HCT116 (cell line): ENCODE data around the gene MAB21L3. TPM values are rescaled to one million over a fixed set of nuclear protein-coding genes. Genes with fewer than 3 reads are reported as not detected.

Experiments used
- ATAC-seq: fragments of 200-7000 bp; cut with Tn5 transposase; 2 replicates; pipeline ENCODE4 v1.9.1; 2020; ENCODE audit warnings: mild to moderate bottlenecking, moderate library complexity
- BruUV-seq: library from RNA; stranded (reverse); fragments of 400-500 nt; replicated peaks from 2 replicates; lab custom pipeline; 2021; lab: Mats Ljungman, UMichigan
- CTCF ChIA-PET: fragments of 300-600 bp; sonication (Branson Sonifier 250); formaldehyde crosslinking; loops from one replicate; lab custom pipeline; 2021; ENCODE audit warnings: antibody characterized with exemption; lab: Charles Lee
- POLR2A ChIA-PET: fragments of 300-600, 350-600 bp; sonication (Branson Sonifier 250); formaldehyde crosslinking; loops from one replicate; lab custom pipeline; 2021; ENCODE audit warnings: antibody characterized with exemption; lab: Charles Lee
- RAD21 ChIA-PET, 2 experiments: fragments of 300-600 bp; sonication (Branson Sonifier 250); formaldehyde crosslinking; loops; one replicate each; lab custom pipeline; 2023; ENCODE audit warnings: low total read pairs in 2 of 2; ENCODE audit not compliant: uncharacterized antibody in 2 of 2, unreplicated experiment in 2 of 2, low non-redundant PET in 1 of 2; lab: Charles Lee
- DNase-seq: peaks from one replicate; pipeline ENCODE4 v3.0.0-alpha.2; 2010; ENCODE audit warnings: low read depth, low spot score
- H2AFZ ChIP-seq: fragments of 200-600 bp; shearing (Covaris generic), sonication (generic); 2 replicates; pipeline ENCODE4 v1.6.1; 2017; ENCODE audit warnings: low read depth, mixed run types, mixed read lengths, antibody characterized with exemption, low read length; ENCODE audit not compliant: poor library complexity, severe bottlenecking
- H3K27ac ChIP-seq: 2 replicates; pipeline ENCODE4 v1.5.1; 2012; ENCODE audit warnings: low read depth, low read length
- H3K27me3 ChIP-seq: fragments of 200-600 bp; sonication (generic); 2 replicates; pipeline ENCODE4 v1.6.1; 2016; ENCODE audit warnings: mixed run types, low read length, mixed read lengths; ENCODE audit not compliant: insufficient read depth
- H3K36me3 ChIP-seq, 2 experiments: fragments of 200-500 bp in 1 of 2; fragments of 200-600 bp in 1 of 2; sonication (Bioruptor generic) in 1 of 2; sonication (generic) in 1 of 2; 2 replicates each; pipeline versions ENCODE4 v1.5.1 to v1.6.1; 2014 to 2016; ENCODE audit warnings: low read length in 2 of 2, inconsistent platforms in 1 of 2, mixed read lengths in 1 of 2, mixed run types in 1 of 2; ENCODE audit not compliant: insufficient read depth in 2 of 2, control insufficient read depth in 1 of 2
- H3K4me1 ChIP-seq, 2 experiments: fragments of 200-600 bp in 1 of 2; sonication (generic) in 1 of 2; 2 replicates each; pipeline versions ENCODE4 v1.5.1 to v1.6.1; 2012 to 2017; ENCODE audit warnings: low read length in 2 of 2, inconsistent platforms in 1 of 2, mild to moderate bottlenecking in 1 of 2, mixed read lengths in 1 of 2, mixed run types in 1 of 2, moderate library complexity in 1 of 2; ENCODE audit not compliant: insufficient read depth in 2 of 2, control insufficient read depth in 1 of 2
- H3K4me2 ChIP-seq: fragments of 200-600 bp; sonication (generic); 2 replicates; pipeline ENCODE4 v1.6.1; 2017; ENCODE audit warnings: mixed run types, low read length, mixed read lengths
- H3K4me3 ChIP-seq, 2 experiments: fragments of 200-600 bp in 1 of 2; sonication (generic) in 1 of 2; replicated peaks in 1 of 2; 2 replicates each; pipeline ENCODE4 v1.5.1; 2011 to 2016; ENCODE audit warnings: low read length in 2 of 2, control low read depth in 1 of 2, low read depth in 1 of 2, mild to moderate bottlenecking in 1 of 2, mixed read lengths in 1 of 2, mixed run types in 1 of 2
- H3K79me2 ChIP-seq: fragments of 200-600 bp; sonication (generic); 2 replicates; pipeline ENCODE4 v1.6.1; 2017; ENCODE audit warnings: mild to moderate bottlenecking, mixed run types, low read length, moderate library complexity, mixed read lengths; ENCODE audit not compliant: insufficient read depth
- H3K9ac ChIP-seq: fragments of 200-600 bp; sonication (generic); 2 replicates; pipeline ENCODE4 v1.6.1; 2016; ENCODE audit warnings: low read length, mixed read lengths
- H3K9me2 ChIP-seq: fragments of 200-600 bp; sonication (generic), shearing (Covaris generic); 2 replicates; pipeline ENCODE4 v1.6.1; 2017; ENCODE audit warnings: mixed run types, mild to moderate bottlenecking, moderate library complexity; ENCODE audit not compliant: insufficient read depth
- H3K9me3 ChIP-seq, 2 experiments: fragments of 200-500 bp in 1 of 2; fragments of 200-600 bp in 1 of 2; sonication (Bioruptor generic) in 1 of 2; sonication (generic) in 1 of 2; 2 replicates each; pipeline ENCODE4 v1.6.1; 2014 to 2017; ENCODE audit warnings: low read length in 2 of 2, mixed read lengths in 2 of 2, inconsistent platforms in 1 of 2, low read depth in 1 of 2, mild to moderate bottlenecking in 1 of 2, mixed run types in 1 of 2, moderate library complexity in 1 of 2; ENCODE audit not compliant: control insufficient read depth in 1 of 2, insufficient read depth in 1 of 2
- H4K20me1 ChIP-seq: fragments of 200-600 bp; sonication (generic), shearing (Covaris generic); 2 replicates; pipeline ENCODE4 v1.6.1; 2017; ENCODE audit warnings: mixed run types, mild to moderate bottlenecking, moderate library complexity; ENCODE audit not compliant: insufficient read depth
- CEBPB ChIP-seq: IDR thresholded peaks from 2 replicates; pipeline ENCODE4 v1.6.1; 2012; ENCODE audit warnings: low read depth
- EGR1 ChIP-seq: IDR thresholded peaks from 2 replicates; pipeline ENCODE4 v1.6.1; 2012; ENCODE audit warnings: low read depth
- ELF1 ChIP-seq: IDR thresholded peaks from 2 replicates; pipeline ENCODE4 v1.6.1; 2012; ENCODE audit warnings: low read depth, borderline replicate concordance
- EZH2 ChIP-seq: fragments of 200-600 bp; sonication (generic); IDR thresholded peaks from 2 replicates; pipeline ENCODE4 v1.6.1; 2017; ENCODE audit warnings: antibody characterized with exemption, mixed run types
- FOSL1 ChIP-seq: IDR thresholded peaks from 2 replicates; pipeline ENCODE4 v1.6.1; 2012; ENCODE audit warnings: low read depth
- JUND ChIP-seq: IDR thresholded peaks from 2 replicates; pipeline ENCODE4 v1.6.1; 2012
- POLR2A ChIP-seq: IDR thresholded peaks from 2 replicates; pipeline ENCODE4 v1.7.0; 2011; ENCODE audit warnings: borderline replicate concordance; ENCODE audit not compliant: insufficient read depth, insufficient read length; ENCODE audit errors: extremely low read depth
- SIN3A ChIP-seq: IDR thresholded peaks from 2 replicates; pipeline ENCODE4 v1.6.1; 2012; ENCODE audit warnings: low read depth
- TCF7L2 ChIP-seq: IDR thresholded peaks from 2 replicates; pipeline ENCODE4 v1.7.0; 2011; ENCODE audit warnings: borderline replicate concordance, inconsistent platforms; ENCODE audit not compliant: insufficient read depth, insufficient read length; ENCODE audit errors: extremely low read depth
- ZFX ChIP-seq: fragments of 450-650 bp; IDR thresholded peaks from 2 replicates; pipeline ENCODE4 v1.6.1; 2017
- ZNF274 ChIP-seq: fragments of 200-500 bp; sonication (Bioruptor generic); IDR thresholded peaks from 2 replicates; pipeline ENCODE4 v1.6.1; 2014; ENCODE audit warnings: mild to moderate bottlenecking, low read depth, low read length, inconsistent platforms
- intact Hi-C: fragments of 100-400 bp; cut with micrococcal nuclease; formaldehyde crosslinking; loops from 2 replicates; pipeline ENCODE4 v1.10.0; 2022
- total RNA-seq: library from RNA; stranded (reverse); gene quantifications from one replicate; pipeline ENCODE4 v1.2.1, GENCODE V29; 2021; ENCODE audit not compliant: unreplicated experiment
- TF ChIP-seq, protein P1 (sequence below): IDR thresholded peaks from 2 replicates; pipeline ENCODE4 v1.6.1; 2012; ENCODE audit warnings: low read depth
- TF ChIP-seq, protein P2 (sequence below), 3 experiments: fragments of 200-600 bp in 1 of 3; sonication (generic) in 1 of 3; IDR thresholded peaks in 2 of 3; conservative IDR thresholded peaks in 1 of 3; 2 replicates each; pipeline ENCODE4 v1.5.1; 2012 to 2017; ENCODE audit warnings: low read depth in 2 of 3, low read length in 2 of 3, antibody characterized with exemption in 1 of 3, borderline replicate concordance in 1 of 3, control low read depth in 1 of 3, mild to moderate bottlenecking in 1 of 3, mixed read lengths in 1 of 3, mixed run types in 1 of 3, moderate library complexity in 1 of 3; ENCODE audit not compliant: insufficient read depth in 1 of 3
- TF ChIP-seq, protein P3 (sequence below): IDR thresholded peaks from 2 replicates; pipeline ENCODE4 v1.6.1; 2011; ENCODE audit warnings: mild to moderate bottlenecking, low read length, moderate library complexity; ENCODE audit not compliant: insufficient replicate concordance; ENCODE audit errors: extremely low read depth

The MAB21L3 gene
- total RNA-seq, 1 experiment from 2014 or later: not detected

DNA sequence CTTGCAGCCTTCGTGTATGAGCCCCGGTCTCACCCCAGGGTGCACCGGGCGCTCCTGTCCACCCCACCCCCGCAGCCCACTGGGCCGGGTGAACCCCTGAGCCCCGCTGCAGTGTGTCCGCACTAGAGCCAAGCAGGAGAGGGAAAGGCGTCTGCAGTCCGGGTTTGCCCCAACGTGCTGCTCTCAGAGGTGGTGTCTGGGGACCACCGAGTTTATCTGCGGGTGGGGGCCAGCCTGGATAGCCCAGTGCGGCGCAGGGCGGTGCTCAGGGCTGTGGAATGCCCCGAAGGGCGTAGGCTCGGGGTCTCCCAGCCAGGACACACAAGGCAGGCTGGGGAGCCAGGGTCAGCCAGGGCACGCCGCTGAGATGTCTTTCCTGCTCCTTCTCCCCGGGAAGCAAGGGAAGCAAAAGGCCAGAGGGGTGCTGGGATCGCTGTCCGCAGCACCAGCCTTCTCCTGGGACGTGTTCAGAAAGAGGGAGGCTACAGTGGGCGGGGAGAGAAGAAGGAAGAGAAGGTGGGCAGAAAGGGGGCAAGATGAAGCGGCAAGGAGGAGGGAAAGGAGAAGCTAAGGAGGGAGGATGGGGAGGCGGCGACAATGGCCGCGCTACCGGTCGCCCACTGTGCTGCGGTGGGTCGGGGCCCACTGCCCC is 56.6 kb downstream of the MAB21L3 start:
- H3K79me2 ChIP-seq: no peaks in the 10 kb centered on the region
- H3K36me3 ChIP-seq: no peaks in the 10 kb centered on the region
- DNase-seq: no peak
- H3K27me3 ChIP-seq: no peaks in the 10 kb centered on the region
- peaks cover 0 to 6% of the 10 kb centered on the region in 2 experiments; a peak in 1 of 4 replicates for H3K4me1 ChIP-seq
- intact Hi-C loops: no loop called here
- peak overlapping the region; percentile 69 for H3K4me2 ChIP-seq
- no peaks in the 10 kb centered on the region for H3K9me2 ChIP-seq
- no peak for ATAC-seq
- POLR2A ChIA-PET: no interaction called here
- no peak overlapping the region for H3K9ac ChIP-seq
- CTCF ChIA-PET: no interaction called here
- no peaks in the 10 kb centered on the region for H4K20me1 ChIP-seq
- TF ChIP-seq EZH2 (no peak), ZNF274 (no peak), EGR1 (no peak), ELF1 (no peak), TCF7L2 (no peak), ZFX (no peak), SIN3A (no peak), JUND (no peak), FOSL1 (no peak), POLR2A (no peak), CEBPB (no peak)
- TF ChIP-seq, protein P1, sequence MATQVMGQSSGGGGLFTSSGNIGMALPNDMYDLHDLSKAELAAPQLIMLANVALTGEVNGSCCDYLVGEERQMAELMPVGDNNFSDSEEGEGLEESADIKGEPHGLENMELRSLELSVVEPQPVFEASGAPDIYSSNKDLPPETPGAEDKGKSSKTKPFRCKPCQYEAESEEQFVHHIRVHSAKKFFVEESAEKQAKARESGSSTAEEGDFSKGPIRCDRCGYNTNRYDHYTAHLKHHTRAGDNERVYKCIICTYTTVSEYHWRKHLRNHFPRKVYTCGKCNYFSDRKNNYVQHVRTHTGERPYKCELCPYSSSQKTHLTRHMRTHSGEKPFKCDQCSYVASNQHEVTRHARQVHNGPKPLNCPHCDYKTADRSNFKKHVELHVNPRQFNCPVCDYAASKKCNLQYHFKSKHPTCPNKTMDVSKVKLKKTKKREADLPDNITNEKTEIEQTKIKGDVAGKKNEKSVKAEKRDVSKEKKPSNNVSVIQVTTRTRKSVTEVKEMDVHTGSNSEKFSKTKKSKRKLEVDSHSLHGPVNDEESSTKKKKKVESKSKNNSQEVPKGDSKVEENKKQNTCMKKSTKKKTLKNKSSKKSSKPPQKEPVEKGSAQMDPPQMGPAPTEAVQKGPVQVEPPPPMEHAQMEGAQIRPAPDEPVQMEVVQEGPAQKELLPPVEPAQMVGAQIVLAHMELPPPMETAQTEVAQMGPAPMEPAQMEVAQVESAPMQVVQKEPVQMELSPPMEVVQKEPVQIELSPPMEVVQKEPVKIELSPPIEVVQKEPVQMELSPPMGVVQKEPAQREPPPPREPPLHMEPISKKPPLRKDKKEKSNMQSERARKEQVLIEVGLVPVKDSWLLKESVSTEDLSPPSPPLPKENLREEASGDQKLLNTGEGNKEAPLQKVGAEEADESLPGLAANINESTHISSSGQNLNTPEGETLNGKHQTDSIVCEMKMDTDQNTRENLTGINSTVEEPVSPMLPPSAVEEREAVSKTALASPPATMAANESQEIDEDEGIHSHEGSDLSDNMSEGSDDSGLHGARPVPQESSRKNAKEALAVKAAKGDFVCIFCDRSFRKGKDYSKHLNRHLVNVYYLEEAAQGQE: no peak
- TF ChIP-seq, protein P2, sequence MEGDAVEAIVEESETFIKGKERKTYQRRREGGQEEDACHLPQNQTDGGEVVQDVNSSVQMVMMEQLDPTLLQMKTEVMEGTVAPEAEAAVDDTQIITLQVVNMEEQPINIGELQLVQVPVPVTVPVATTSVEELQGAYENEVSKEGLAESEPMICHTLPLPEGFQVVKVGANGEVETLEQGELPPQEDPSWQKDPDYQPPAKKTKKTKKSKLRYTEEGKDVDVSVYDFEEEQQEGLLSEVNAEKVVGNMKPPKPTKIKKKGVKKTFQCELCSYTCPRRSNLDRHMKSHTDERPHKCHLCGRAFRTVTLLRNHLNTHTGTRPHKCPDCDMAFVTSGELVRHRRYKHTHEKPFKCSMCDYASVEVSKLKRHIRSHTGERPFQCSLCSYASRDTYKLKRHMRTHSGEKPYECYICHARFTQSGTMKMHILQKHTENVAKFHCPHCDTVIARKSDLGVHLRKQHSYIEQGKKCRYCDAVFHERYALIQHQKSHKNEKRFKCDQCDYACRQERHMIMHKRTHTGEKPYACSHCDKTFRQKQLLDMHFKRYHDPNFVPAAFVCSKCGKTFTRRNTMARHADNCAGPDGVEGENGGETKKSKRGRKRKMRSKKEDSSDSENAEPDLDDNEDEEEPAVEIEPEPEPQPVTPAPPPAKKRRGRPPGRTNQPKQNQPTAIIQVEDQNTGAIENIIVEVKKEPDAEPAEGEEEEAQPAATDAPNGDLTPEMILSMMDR (IDR thresholded peaks at IDR 0.05 in 2 of 3, conservative IDR thresholded peaks at IDR 0.05 in 1 of 3; ENCODE audit: borderline replicate concordance in 1 of 3, insufficient read depth in 1 of 3, low read depth in 2 of 3, low read length in 2 of 3): no peak
- TF ChIP-seq, protein P3, sequence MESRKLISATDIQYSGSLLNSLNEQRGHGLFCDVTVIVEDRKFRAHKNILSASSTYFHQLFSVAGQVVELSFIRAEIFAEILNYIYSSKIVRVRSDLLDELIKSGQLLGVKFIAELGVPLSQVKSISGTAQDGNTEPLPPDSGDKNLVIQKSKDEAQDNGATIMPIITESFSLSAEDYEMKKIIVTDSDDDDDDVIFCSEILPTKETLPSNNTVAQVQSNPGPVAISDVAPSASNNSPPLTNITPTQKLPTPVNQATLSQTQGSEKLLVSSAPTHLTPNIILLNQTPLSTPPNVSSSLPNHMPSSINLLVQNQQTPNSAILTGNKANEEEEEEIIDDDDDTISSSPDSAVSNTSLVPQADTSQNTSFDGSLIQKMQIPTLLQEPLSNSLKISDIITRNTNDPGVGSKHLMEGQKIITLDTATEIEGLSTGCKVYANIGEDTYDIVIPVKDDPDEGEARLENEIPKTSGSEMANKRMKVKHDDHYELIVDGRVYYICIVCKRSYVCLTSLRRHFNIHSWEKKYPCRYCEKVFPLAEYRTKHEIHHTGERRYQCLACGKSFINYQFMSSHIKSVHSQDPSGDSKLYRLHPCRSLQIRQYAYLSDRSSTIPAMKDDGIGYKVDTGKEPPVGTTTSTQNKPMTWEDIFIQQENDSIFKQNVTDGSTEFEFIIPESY: no peak
- 0 out of 4 replicates have a peak overlapping the region, but pooled peaks of 1 of the 2 experiments have one; percentile 23 for H3K4me3 ChIP-seq
- no peak overlapping the region for H2AFZ ChIP-seq
- no peak overlapping the region for H3K27ac ChIP-seq
- RAD21 ChIA-PET: no interaction called here
- no peaks in the 10 kb centered on the region for H3K9me3 ChIP-seq
- BruUV-seq: no TSS peak
